Measurements from ENCODE around the gene FAF1. TPM values are rescaled to one million over a fixed set of nuclear protein-coding genes. Genes with fewer than 3 reads are reported as not detected.

Gene FAF1
- total RNA-seq, 1 experiment from 2014 or later: 73.2 TPM

GRCh38 chr1:50700214-50700613, 259.9 kb downstream of the FAF1 start:
- H2AFZ ChIP-seq (ENCODE audit: low read depth, low read length, poor library complexity, severe bottlenecking): no peak overlapping the region
- H3K36me3 ChIP-seq (ENCODE audit: control insufficient read depth in 1 of 2, insufficient read depth in 2 of 2, low read length in 2 of 2): no peaks in the 10 kb centered on the region
- DNase-seq (ENCODE audit: low read depth, low spot score) (no peak), ATAC-seq (no peak)
- no peaks in the 10 kb centered on the region for H3K9me3 ChIP-seq (ENCODE audit: control insufficient read depth in 1 of 2, insufficient read depth in 1 of 2, low read depth in 1 of 2, low read length in 2 of 2)
- intact Hi-C loops (cut with micrococcal nuclease): no loop called here
- H3K9ac ChIP-seq (ENCODE audit: low read length): no peak overlapping the region
- H4K20me1 ChIP-seq (ENCODE audit: insufficient read depth): 0 out of 2 replicates have a peak, but pooled peaks cover 5% of the 10 kb centered on the region
- ChIA-PET POLR2A (interaction anchor here (0.5 kb wide), 1 partner anchor 9 kb away, joined by 3 read pairs; no protein-coding TSS in a partner anchor), CTCF (no interaction called here), RAD21 (ENCODE audit: low non-redundant PET in 1 of 2, low total read pairs in 2 of 2, uncharacterized antibody in 2 of 2, unreplicated experiment in 2 of 2) (no interaction called here)
- no peaks in the 10 kb centered on the region for H3K4me1 ChIP-seq (ENCODE audit: control insufficient read depth in 1 of 2, insufficient read depth in 2 of 2, low read length in 2 of 2)
- TF ChIP-seq, protein P1, sequence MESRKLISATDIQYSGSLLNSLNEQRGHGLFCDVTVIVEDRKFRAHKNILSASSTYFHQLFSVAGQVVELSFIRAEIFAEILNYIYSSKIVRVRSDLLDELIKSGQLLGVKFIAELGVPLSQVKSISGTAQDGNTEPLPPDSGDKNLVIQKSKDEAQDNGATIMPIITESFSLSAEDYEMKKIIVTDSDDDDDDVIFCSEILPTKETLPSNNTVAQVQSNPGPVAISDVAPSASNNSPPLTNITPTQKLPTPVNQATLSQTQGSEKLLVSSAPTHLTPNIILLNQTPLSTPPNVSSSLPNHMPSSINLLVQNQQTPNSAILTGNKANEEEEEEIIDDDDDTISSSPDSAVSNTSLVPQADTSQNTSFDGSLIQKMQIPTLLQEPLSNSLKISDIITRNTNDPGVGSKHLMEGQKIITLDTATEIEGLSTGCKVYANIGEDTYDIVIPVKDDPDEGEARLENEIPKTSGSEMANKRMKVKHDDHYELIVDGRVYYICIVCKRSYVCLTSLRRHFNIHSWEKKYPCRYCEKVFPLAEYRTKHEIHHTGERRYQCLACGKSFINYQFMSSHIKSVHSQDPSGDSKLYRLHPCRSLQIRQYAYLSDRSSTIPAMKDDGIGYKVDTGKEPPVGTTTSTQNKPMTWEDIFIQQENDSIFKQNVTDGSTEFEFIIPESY (IDR thresholded peaks at IDR 0.05; ENCODE audit: extremely low read depth, insufficient replicate concordance, low read length): no peak
- no peaks in the 10 kb centered on the region for H3K27me3 ChIP-seq (ENCODE audit: insufficient read depth, low read length)
- BruUV-seq (replicated peaks): no TSS peak
- no peak overlapping the region for H3K27ac ChIP-seq (ENCODE audit: low read depth, low read length)
- H3K79me2 ChIP-seq (ENCODE audit: insufficient read depth, low read length): no peaks in the 10 kb centered on the region
- H3K4me2 ChIP-seq (ENCODE audit: low read length): no peak overlapping the region
- no peaks in the 10 kb centered on the region for H3K9me2 ChIP-seq (ENCODE audit: insufficient read depth)
- H3K4me3 ChIP-seq (replicated peaks in 1 of 2; ENCODE audit: low read depth in 1 of 2, low read length in 2 of 2): no peak overlapping the region

GRCh38 chr1:50699795-50700194, 260.3 kb downstream of the FAF1 start:
- no peak for DNase-seq (ENCODE audit: low read depth, low spot score)
- no peaks in the 10 kb centered on the region for H3K36me3 ChIP-seq (ENCODE audit: control insufficient read depth in 1 of 2, insufficient read depth in 2 of 2, low read length in 2 of 2)
- intact Hi-C loops (cut with micrococcal nuclease): no loop called here
- TF ChIP-seq FOSL1 (IDR thresholded peaks at IDR 0.05; ENCODE audit: low read depth) (no peak), JUND (IDR thresholded peaks at IDR 0.05) (no peak), ATF3 (IDR thresholded peaks at IDR 0.05) (no peak), EZH2phosphoT487 (IDR thresholded peaks at IDR 0.05; ENCODE audit: borderline replicate concordance) (no peak)
- H3K4me2 ChIP-seq (ENCODE audit: low read length): no peak overlapping the region
- RAD21 ChIA-PET (ENCODE audit: low non-redundant PET in 1 of 2, low total read pairs in 2 of 2, uncharacterized antibody in 2 of 2, unreplicated experiment in 2 of 2): no interaction called here
- no peaks in the 10 kb centered on the region for H3K9me2 ChIP-seq (ENCODE audit: insufficient read depth)
- no peaks in the 10 kb centered on the region for H3K27me3 ChIP-seq (ENCODE audit: insufficient read depth, low read length)
- no peak overlapping the region for H3K9ac ChIP-seq (ENCODE audit: low read length)
- H3K4me1 ChIP-seq (ENCODE audit: control insufficient read depth in 1 of 2, insufficient read depth in 2 of 2, low read length in 2 of 2): no peaks in the 10 kb centered on the region
- H2AFZ ChIP-seq (ENCODE audit: low read depth, low read length, poor library complexity, severe bottlenecking): no peak overlapping the region
- H3K4me3 ChIP-seq (replicated peaks in 1 of 2; ENCODE audit: low read depth in 1 of 2, low read length in 2 of 2): no peak overlapping the region
- no peaks in the 10 kb centered on the region for H3K79me2 ChIP-seq (ENCODE audit: insufficient read depth, low read length)
- H3K9me3 ChIP-seq (ENCODE audit: control insufficient read depth in 1 of 2, insufficient read depth in 1 of 2, low read depth in 1 of 2, low read length in 2 of 2): no peaks in the 10 kb centered on the region
- POLR2A ChIA-PET: no interaction called here
- ATAC-seq: no peak
- BruUV-seq (replicated peaks): no TSS peak
- CTCF ChIA-PET: no interaction called here
- 0 out of 2 replicates have a peak, but pooled peaks cover 5% of the 10 kb centered on the region for H4K20me1 ChIP-seq (ENCODE audit: insufficient read depth)
- no peak overlapping the region for H3K27ac ChIP-seq (ENCODE audit: low read depth, low read length)
